Astrocyte (in vitro differentiated cells and primary cell): Measurements from ENCODE around the gene ABO. TPM values are rescaled to one million over a fixed set of nuclear protein-coding genes. Genes with fewer than 3 reads are reported as not detected.

Experiments used
- DNase-seq: peaks from one replicate; pipeline ENCODE4 v3.0.0-alpha.2; 2010; ENCODE audit warnings: low read depth
- FAIRE-seq: peaks from 2 replicates; lab custom pipeline; 2011; peaks lifted over from hg19 to GRCh38; lab: Jason Lieb, UNC
- H2AFZ ChIP-seq: 2 replicates; pipeline ENCODE4 v1.6.0; 2012; ENCODE audit warnings: low read depth, low read length, inconsistent platforms
- H3K27ac ChIP-seq: 2 replicates; pipeline ENCODE4 v1.5.1; 2011; ENCODE audit warnings: low read depth, low read length, inconsistent platforms
- H3K27me3 ChIP-seq: 2 replicates; pipeline ENCODE4 v1.6.0; 2011; ENCODE audit warnings: low read length, inconsistent platforms; ENCODE audit not compliant: insufficient read depth
- H3K36me3 ChIP-seq: 2 replicates; pipeline ENCODE4 v1.5.1; 2011; ENCODE audit warnings: low read length, inconsistent platforms; ENCODE audit not compliant: insufficient read depth
- H3K4me1 ChIP-seq: 2 replicates; pipeline ENCODE4 v1.5.1; 2011; ENCODE audit warnings: low read length, inconsistent platforms; ENCODE audit not compliant: insufficient read depth
- H3K4me2 ChIP-seq: 2 replicates; pipeline ENCODE4 v1.6.0; 2012; ENCODE audit warnings: low read length, inconsistent platforms
- H3K4me3 ChIP-seq: 2 replicates; pipeline ENCODE4 v1.5.1; 2011; ENCODE audit warnings: low read depth, mild to moderate bottlenecking, low read length, inconsistent platforms; ENCODE audit not compliant: insufficient read depth
- H3K79me2 ChIP-seq: 2 replicates; pipeline ENCODE4 v1.6.0; 2012; ENCODE audit warnings: mild to moderate bottlenecking, low read length, inconsistent platforms; ENCODE audit not compliant: insufficient read depth
- H3K9ac ChIP-seq: 2 replicates; pipeline ENCODE4 v1.6.0; 2012; ENCODE audit warnings: mild to moderate bottlenecking, low read length, inconsistent platforms
- H3K9me3 ChIP-seq: 2 replicates; pipeline ENCODE4 v1.5.1; 2012; ENCODE audit warnings: low read depth, mild to moderate bottlenecking, low read length, inconsistent platforms; ENCODE audit not compliant: insufficient read depth
- H4K20me1 ChIP-seq: 2 replicates; pipeline ENCODE4 v1.6.0; 2012; ENCODE audit warnings: low read length, inconsistent platforms; ENCODE audit not compliant: insufficient read depth
- H3K27ac Mint-ChIP-seq: one replicate; pipeline ENCODE4 v1.8.0; 2021; ENCODE audit warnings: mild to moderate bottlenecking, mixed read lengths; ENCODE audit not compliant: unreplicated experiment
- H3K27me3 Mint-ChIP-seq: one replicate; pipeline ENCODE4 v1.8.0; 2021; ENCODE audit warnings: low read depth, mixed read lengths; ENCODE audit not compliant: unreplicated experiment
- H3K36me3 Mint-ChIP-seq: one replicate; pipeline ENCODE4 v1.8.0; 2021; ENCODE audit warnings: low read depth, mixed read lengths; ENCODE audit not compliant: unreplicated experiment
- H3K4me1 Mint-ChIP-seq: one replicate; pipeline ENCODE4 v1.8.0; 2021; ENCODE audit warnings: low read depth, mixed read lengths; ENCODE audit not compliant: unreplicated experiment
- H3K4me3 Mint-ChIP-seq: one replicate; pipeline ENCODE4 v1.8.0; 2021; ENCODE audit warnings: mild to moderate bottlenecking, moderate library complexity, mixed read lengths; ENCODE audit not compliant: unreplicated experiment
- H3K9me3 Mint-ChIP-seq: one replicate; pipeline ENCODE4 v1.8.0; 2021; ENCODE audit warnings: mild to moderate bottlenecking, mixed read lengths; ENCODE audit not compliant: unreplicated experiment
- CTCF ChIP-seq: IDR thresholded peaks from 2 replicates; pipeline ENCODE4 v1.5.1; 2011; ENCODE audit warnings: low read depth, mild to moderate bottlenecking, inconsistent platforms, low read length, moderate library complexity; ENCODE audit not compliant: insufficient read depth
- EZH2 ChIP-seq: IDR thresholded peaks from 2 replicates; pipeline ENCODE4 v1.6.1; 2012; ENCODE audit warnings: mild to moderate bottlenecking, low read length, inconsistent platforms; ENCODE audit not compliant: insufficient read depth
- total RNA-seq: library from RNA; stranded (reverse); gene quantifications from 2 replicates; pipeline ENCODE4 v1.2.1, GENCODE V29; 2021

The ABO gene
- total RNA-seq, 1 donor from 2014 or later, result not detected

- Histone ChIP-seq H3K4me3 (no peak overlapping the region), H3K27me3 (no peaks in the 10 kb centered on the region), H3K36me3 (no peaks in the 10 kb centered on the region), H3K9ac (no peak overlapping the region), H3K79me2 (no peaks in the 10 kb centered on the region), H2AFZ (no peak overlapping the region), H3K4me2 (no peak overlapping the region), H3K27ac (no peak overlapping the region), H3K4me1 (no peaks in the 10 kb centered on the region), H3K9me3 (no peaks in the 10 kb centered on the region), H4K20me1 (no peaks in the 10 kb centered on the region)
- Mint-ChIP-seq H3K4me3 (no peak overlapping the region), H3K4me1 (no peaks in the 10 kb centered on the region), H3K27me3 (peaks cover 26% of the 10 kb centered on the region), H3K27ac (no peak overlapping the region), H3K9me3 (peaks cover 14% of the 10 kb centered on the region), H3K36me3 (peaks cover 15% of the 10 kb centered on the region)
- TF ChIP-seq CTCF, result no peak
- no peak for TF ChIP-seq EZH2
- DNase-seq, result no peak
- no peak for FAIRE-seq
Measured at GRCh38 chr9:133323211-133323610, 48.2 kb upstream of the ABO start.

GRCh38 chr9:133322701-133323100 lies 47.7 kb upstream of the ABO start:
- H3K4me1 Mint-ChIP-seq, result no peaks in the 10 kb centered on the region
- no peaks in the 10 kb centered on the region for H3K9me3 ChIP-seq
- H3K79me2 ChIP-seq, result no peaks in the 10 kb centered on the region
- no peak overlapping the region for H3K4me2 ChIP-seq
- H3K36me3 ChIP-seq, result no peaks in the 10 kb centered on the region
- H3K27ac Mint-ChIP-seq, result no peak overlapping the region
- no peaks in the 10 kb centered on the region for H4K20me1 ChIP-seq
- peaks cover 14% of the 10 kb centered on the region for H3K9me3 Mint-ChIP-seq
- no peak for DNase-seq
- FAIRE-seq, result no peak
- no peaks in the 10 kb centered on the region for H3K27me3 ChIP-seq
- no peak overlapping the region for H3K27ac ChIP-seq
- no peak overlapping the region for H2AFZ ChIP-seq
- H3K4me3 Mint-ChIP-seq, result no peak overlapping the region
- no peak overlapping the region for H3K4me3 ChIP-seq
- H3K9ac ChIP-seq, result no peak overlapping the region
- H3K4me1 ChIP-seq, result no peaks in the 10 kb centered on the region
- TF ChIP-seq CTCF, result no peak
- TF ChIP-seq EZH2, result no peak
- peaks cover 14% of the 10 kb centered on the region for H3K36me3 Mint-ChIP-seq
- H3K27me3 Mint-ChIP-seq, result peaks cover 27% of the 10 kb centered on the region

GRCh38 chr9:133321411-133321935 lies 46.5 kb upstream of the ABO start:
- H3K27me3 Mint-ChIP-seq, result peaks cover 31% of the 10 kb centered on the region
- H3K27ac ChIP-seq, result no peak overlapping the region
- no peak overlapping the region for H3K27ac Mint-ChIP-seq
- no peaks in the 10 kb centered on the region for H3K4me1 Mint-ChIP-seq
- no peaks in the 10 kb centered on the region for H4K20me1 ChIP-seq
- FAIRE-seq (no peak), DNase-seq (no peak)
- no peak overlapping the region for H3K4me3 Mint-ChIP-seq
- no peak for TF ChIP-seq EZH2
- TF ChIP-seq CTCF, result no peak
- no peaks in the 10 kb centered on the region for H3K4me1 ChIP-seq
- no peaks in the 10 kb centered on the region for H3K36me3 ChIP-seq
- H3K79me2 ChIP-seq, result no peaks in the 10 kb centered on the region
- no peak overlapping the region for H3K4me3 ChIP-seq
- H2AFZ ChIP-seq, result no peak overlapping the region
- H3K36me3 Mint-ChIP-seq, result peaks cover 10% of the 10 kb centered on the region
- H3K9me3 Mint-ChIP-seq, result peaks cover 14% of the 10 kb centered on the region
- no peaks in the 10 kb centered on the region for H3K9me3 ChIP-seq
- no peak overlapping the region for H3K4me2 ChIP-seq
- H3K9ac ChIP-seq, result no peak overlapping the region
- no peaks in the 10 kb centered on the region for H3K27me3 ChIP-seq
